NOMO-1 treated with DMSO at 0.1 percent for 48 hours (cell line): ENCODE measurements around the gene TTLL4.

Experiments used
- DNase-seq: peaks from one replicate; lab custom pipeline; 2025; ENCODE audit not compliant: unreplicated experiment; lab: John Stamatoyannopoulos, UW

The TTLL4 gene

DNA sequence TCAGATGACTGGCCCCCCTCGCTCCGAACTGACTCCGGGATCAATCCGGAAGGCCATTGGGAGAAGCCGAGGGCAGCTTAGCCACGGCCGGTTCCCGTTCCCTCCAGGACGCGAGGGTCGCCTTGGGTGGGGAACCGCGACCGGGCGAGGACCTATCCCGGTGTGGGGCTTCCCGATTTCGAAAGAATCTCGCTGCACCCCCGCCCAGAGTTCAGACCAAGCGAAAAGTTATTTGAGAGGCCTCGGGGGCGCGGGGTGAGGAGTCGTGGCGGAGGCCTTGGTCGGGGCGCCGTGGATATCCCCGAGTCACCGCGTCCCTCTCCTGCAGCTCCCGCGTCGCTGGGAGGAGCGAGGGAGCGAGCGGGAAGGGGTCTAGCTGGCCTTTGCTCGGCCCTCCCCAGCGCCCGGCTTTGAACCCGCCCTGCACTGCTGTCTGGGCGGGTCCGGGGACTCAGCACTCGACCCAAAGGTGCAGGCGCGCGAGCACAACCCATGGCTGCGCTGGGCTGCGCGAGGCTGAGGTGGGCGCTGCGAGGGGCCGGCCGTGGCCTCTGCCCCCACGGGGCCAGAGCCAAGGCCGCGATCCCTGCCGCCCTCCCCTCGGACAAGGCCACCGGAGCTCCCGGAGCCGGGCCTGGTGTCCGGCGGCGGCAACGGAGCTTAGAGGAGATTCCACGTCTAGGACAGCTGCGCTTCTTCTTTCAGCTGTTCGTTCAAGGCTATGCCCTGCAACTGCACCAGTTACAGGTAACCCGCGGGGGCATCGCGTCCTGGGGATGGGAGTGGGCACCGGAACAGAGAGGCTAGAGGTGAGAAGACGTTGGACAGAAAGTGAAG, 71.3 kb downstream of the TTLL4 start, which contains the start of gene CYP27A1:
Gene CYP27A1 (plus strand): TSS at position 457 of the 837 bp plus-strand sequence. CDS start 36 bp downstream, at position 493.
- DNase-seq, result no peak

DNA sequence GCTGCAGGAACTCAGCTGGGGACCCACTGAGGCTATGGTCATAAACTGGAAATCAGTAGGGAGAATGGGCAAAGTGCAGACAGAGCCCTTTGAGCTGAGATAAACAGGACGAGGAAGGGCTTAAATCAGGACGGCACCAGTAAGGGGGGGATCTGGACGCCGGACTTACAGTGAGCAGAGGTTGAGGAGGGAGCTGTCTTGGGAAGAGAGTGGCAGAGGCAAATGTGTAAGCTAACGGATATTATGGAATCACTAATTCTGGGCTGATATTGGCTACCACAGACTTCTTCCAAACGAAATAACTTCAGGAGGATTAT, 71.9 kb downstream of the TTLL4 start:
- DNase-seq, result no peak

DNA sequence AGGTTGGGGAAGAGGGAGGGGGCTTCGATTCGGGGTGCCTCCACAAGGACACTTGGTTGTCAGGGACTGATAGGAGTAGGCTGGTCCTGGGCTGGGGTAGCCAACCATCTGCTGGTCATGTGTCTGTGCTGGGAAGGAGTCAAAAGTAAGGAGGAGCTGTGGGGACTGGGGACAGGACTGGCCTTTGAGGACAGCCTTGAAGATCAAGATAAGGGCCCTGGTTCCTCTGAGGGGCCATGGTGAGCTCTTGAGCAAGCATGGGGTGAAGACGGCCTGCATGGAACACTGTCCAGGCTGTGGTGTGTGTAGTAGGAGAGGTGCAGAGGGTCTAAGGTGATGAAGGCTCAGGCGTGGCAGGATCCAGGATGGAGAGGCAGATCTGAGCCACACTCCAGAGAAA, 73.1 kb downstream of the TTLL4 start:
- DNase-seq, result no peak

DNA sequence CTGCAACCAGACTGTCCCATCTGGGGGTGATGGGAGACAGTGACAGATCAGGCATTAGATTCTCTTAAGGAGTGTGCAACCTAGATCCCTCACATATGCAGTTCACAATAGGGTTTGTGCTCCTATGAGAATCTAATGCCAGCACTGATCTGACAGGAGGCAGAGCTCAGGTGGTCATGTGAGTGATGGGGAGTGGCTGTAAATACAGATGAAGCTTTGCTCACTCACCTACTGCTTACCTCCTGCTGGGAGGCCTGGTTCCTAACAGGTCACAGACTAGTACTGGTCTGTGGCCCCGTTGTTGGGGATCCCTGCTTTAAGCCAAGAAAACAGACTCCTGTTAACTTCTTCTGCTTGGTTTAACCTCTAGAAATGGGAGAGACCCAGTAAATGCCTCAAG, 74.5 kb downstream of the TTLL4 start:
- DNase-seq, result no peak

DNA sequence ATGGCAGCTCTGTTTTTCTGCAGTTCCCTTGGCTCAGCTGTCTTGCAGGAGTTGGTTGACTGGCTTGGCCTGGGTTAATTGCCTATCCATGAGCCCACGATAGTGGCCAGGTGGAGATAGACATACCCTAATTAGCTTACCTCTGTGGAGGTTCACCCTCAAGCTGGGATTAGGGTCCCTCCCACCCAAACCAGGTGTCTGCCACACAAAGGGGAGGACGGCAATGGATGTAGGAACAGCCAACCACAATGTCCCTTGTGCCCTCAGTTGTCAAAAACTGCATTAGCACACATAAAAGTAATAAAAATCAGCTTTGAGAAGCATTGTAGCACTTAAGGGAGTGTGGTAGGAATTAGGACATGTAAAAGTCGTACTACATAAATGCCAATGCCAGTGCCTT, 75.5 kb downstream of the TTLL4 start:
- DNase-seq, result no peak

DNA sequence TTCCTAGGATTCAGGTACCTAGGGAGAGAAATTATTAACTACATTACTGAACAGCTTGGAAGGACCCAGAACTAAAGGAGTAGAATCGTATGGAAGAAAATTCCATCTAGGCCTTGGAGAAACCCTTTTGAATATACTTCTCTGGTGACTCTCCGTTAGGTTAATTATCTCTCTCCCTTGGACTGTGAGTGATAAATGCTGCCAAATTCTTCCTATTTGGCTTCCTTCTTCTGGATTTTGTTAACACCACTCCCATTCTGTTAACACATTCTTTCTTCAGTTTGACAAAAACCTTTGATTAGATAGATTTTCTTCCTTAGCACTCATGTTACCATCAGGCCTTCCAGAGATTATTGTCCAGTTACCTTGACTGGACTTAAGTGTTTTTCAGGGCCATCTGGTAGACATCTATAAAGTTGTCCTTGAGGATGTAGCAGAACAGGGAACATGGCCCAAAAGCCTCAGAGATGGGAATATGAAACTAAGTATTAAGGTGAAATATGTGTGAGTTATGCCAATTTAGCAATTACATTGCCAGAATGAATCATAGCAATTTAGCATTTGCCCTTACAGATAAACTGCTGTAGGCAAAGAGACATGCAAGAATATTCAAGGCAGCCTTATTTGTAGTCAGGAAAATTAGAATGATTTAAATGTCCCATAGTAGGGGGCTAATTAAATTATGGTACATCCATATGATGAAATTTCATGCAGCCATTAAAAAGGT, 78.1 kb downstream of the TTLL4 start:
- DNase-seq, result no peak

DNA sequence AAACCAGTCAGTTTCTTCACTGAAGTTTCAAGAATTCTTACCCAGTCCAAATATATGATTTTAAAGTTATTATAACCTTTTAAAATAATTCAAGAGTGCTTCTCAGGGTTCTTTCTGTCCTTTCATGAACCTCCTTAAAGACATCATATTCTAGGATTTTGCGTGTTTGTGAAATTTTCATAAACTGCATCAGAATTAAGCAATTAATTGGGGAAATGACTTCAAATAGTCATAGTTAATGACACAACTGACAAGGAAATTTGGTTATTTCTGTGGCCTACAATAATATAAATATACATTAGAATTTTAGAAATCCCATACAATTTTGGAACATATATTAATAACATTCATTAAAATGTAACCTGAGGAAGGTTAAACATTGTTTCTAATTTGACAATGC, 81.8 kb downstream of the TTLL4 start:
- DNase-seq, result no peak

DNA sequence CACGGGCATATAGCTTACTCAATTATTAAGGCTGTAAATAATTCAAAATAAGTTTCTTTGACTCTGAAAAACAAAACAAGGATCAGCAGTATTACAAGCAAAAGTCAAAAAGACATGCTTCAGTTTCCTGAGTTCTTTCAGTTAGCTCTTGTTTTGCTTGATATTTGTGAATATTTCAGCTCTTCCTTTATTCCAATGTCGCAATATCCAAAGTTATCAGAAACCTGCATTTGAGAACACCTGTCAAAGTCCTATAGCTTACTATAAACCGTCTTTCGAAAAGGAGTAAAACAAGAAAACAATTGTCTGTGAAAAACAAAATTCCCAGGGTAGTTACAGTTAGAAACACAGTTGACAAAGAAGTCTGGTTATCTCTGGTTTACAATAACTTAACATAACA, 86.1 kb downstream of the TTLL4 start:
- no peak for DNase-seq

DNA sequence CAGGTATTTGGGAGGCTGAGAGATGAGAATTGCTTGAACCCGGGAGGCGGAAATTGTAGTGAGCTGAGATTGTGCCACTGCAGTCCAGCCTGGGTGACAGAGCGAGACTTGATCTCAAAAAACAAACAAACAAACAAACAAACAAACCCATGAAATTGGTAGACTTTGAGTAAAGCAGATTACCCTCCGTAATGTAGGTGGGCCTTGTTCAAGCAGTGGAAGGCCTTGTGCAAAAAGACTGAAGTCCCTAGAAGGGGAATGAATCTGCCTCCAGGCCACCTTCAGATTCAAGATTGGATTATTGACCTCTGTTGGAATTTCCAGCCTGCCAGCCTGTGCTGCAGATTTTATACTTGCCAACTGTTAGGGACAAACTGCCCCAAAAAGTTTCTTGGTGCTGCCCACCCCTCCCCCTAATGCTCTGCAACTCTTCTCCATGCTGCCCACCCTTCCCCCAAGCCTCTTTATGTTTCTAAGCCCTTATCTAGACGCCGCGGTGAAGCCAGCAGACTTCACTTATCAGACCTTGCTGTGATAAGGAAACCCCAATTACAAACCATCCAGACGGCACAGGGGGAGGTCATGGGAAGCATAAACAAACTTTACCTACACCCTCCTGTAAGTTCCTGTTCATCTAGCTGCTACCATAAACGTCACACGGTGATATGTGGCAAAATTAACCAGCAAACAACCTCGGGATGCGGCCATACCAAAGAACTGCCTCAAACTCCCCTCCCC, 88.3 kb downstream of the TTLL4 start:
- DNase-seq, result no peak

DNA sequence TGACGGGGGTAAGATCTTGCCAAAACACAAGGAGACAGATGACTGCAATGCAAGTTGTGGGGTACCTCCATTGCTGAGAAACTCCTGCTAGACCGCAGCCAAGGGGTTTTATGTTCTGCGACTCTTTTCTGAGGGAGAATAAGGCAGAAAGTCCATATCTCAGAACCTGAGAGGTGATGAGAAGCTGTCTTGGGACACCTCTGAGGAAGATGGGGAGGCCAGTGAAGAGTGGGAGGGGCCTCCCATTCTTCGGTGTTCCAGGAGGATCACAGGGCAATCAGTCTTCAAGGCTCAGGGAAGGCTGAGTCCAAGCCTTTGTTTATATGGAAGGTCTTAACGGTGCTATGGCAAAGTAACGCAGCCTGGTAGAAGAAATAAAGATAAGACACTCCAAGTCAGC, 89.4 kb downstream of the TTLL4 start:
- no peak for DNase-seq

DNA sequence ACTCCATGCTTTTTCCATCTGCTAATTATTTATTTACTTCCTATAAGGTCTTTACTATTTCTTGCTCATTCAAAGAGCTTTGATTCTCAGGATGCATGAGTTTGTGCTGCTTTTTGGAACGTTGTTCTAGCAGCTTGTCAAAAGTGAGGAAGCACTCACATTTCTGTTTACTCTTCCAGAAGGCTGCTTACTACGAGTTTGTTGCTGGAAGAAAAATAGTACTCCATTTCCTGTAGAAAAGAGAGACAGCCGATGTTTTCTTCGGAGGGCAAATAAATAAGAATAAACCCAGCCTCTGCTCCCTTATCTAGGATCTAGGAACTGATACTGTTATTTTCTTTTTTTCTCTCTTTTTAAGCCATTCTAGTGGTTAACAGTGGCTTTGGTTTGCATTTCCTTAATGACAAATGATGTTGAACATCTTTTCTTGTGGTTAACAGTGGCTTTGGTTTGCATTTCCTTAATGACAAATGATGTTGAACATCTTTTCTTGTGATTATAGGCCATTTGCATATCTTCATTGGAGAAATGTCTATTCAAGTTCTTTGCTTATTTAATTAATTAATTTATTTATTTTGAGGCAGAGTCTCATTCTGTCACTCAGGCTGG, 91.9 kb downstream of the TTLL4 start:
- no peak for DNase-seq

DNA sequence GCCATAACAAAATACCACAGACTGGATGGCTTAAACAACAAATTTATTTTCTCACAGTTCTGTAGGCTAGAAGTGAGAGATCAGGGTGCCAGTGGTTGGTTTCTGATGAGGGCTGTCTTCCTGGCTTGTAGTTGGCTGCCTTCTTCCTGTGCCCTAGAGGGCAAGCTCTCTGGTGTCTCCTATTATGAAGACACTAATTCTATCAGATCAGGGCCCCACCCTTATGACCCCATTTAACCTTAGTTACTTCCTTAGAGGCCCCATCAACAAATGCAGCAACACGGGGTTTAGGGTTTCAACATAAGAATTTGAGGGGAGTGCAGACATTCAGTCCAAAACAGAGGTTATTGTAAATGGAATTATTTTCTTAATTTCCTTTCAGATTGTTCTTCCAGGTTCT, 94.2 kb downstream of the TTLL4 start:
- no peak for DNase-seq
